Cerebellar cortex (tissue), 1 donor: ENCODE data around the gene CNTNAP2.

Source experiments
- DNase-seq: peaks from one replicate; pipeline ENCODE4 v3.0.0-alpha.2; 2015; ENCODE audit warnings: low spot score

Gene CNTNAP2

GRCh38 chr7:147249956-147250355 lies 1133.4 kb downstream of the CNTNAP2 start:
- no peak for DNase-seq

GRCh38 chr7:147251751-147252325 lies 1135.2 kb downstream of the CNTNAP2 start:
- no peak for DNase-seq

- DNase-seq = no peak
Measured at GRCh38 chr7:147261693-147262092, 1145.1 kb downstream of the CNTNAP2 start.

GRCh38 chr7:147265528-147265927 lies 1148.9 kb downstream of the CNTNAP2 start:
- no peak for DNase-seq

- DNase-seq = no peak
Measured at GRCh38 chr7:147276106-147276505, 1159.5 kb downstream of the CNTNAP2 start.

GRCh38 chr7:147276783-147277370 lies 1160.3 kb downstream of the CNTNAP2 start:
- DNase-seq = no peak

- DNase-seq = no peak
Measured at GRCh38 chr7:147279514-147279913, 1162.9 kb downstream of the CNTNAP2 start.

GRCh38 chr7:147279964-147280374 lies 1163.4 kb downstream of the CNTNAP2 start:
- DNase-seq = no peak

- no peak for DNase-seq
Measured at GRCh38 chr7:147282204-147282603, 1165.6 kb downstream of the CNTNAP2 start.

GRCh38 chr7:147296201-147296600 lies 1179.6 kb downstream of the CNTNAP2 start:
- DNase-seq = no peak

- DNase-seq = no peak
Measured at GRCh38 chr7:147296986-147297385, 1180.4 kb downstream of the CNTNAP2 start.

GRCh38 chr7:147298611-147299043 lies 1182.0 kb downstream of the CNTNAP2 start:
- DNase-seq = no peak

GRCh38 chr7:147300293-147300692 lies 1183.7 kb downstream of the CNTNAP2 start:
- no peak for DNase-seq

- no peak for DNase-seq
Measured at GRCh38 chr7:147304376-147304775, 1187.8 kb downstream of the CNTNAP2 start.

GRCh38 chr7:147305827-147306226 lies 1189.2 kb downstream of the CNTNAP2 start:
- DNase-seq = no peak

GRCh38 chr7:147308539-147308938 lies 1191.9 kb downstream of the CNTNAP2 start:
- no peak for DNase-seq

- no peak for DNase-seq
Measured at GRCh38 chr7:147311336-147311735, 1194.7 kb downstream of the CNTNAP2 start.

- no peak for DNase-seq
Measured at GRCh38 chr7:147321504-147321903, 1204.9 kb downstream of the CNTNAP2 start.

- peak; percentile 76 for DNase-seq
Measured at GRCh38 chr7:147332988-147333387, 1216.4 kb downstream of the CNTNAP2 start.

- no peak for DNase-seq
Measured at GRCh38 chr7:147363101-147363500, 1246.5 kb downstream of the CNTNAP2 start.

- no peak for DNase-seq
Measured at GRCh38 chr7:147376192-147376591, 1259.6 kb downstream of the CNTNAP2 start.

- no peak for DNase-seq
Measured at GRCh38 chr7:147380926-147381325, 1264.3 kb downstream of the CNTNAP2 start.

- DNase-seq = no peak
Measured at GRCh38 chr7:147394329-147394728, 1277.7 kb downstream of the CNTNAP2 start.

- DNase-seq = no peak
Measured at GRCh38 chr7:147400221-147400689, 1283.7 kb downstream of the CNTNAP2 start.
